H9 (cell line): ENCODE measurements around the gene TBC1D1. TPM values are rescaled to one million over a fixed set of nuclear protein-coding genes. Genes with fewer than 3 reads are reported as not detected.

Experiments used
- DNase-seq: peaks from one replicate; pipeline ENCODE4 v3.0.0-alpha.2; 2017
- H2AFZ ChIP-seq: one replicate; pipeline ENCODE4 v1.6.1; 2013; ENCODE audit warnings: mild to moderate bottlenecking, low read length, control low read depth, moderate library complexity
- H2AK5ac ChIP-seq: 2 replicates; pipeline ENCODE4 v1.6.1; 2013; ENCODE audit warnings: low read length, control low read depth, mixed read lengths; ENCODE audit not compliant: insufficient read length
- H2BK120ac ChIP-seq: one replicate; pipeline ENCODE4 v1.6.1; 2013; ENCODE audit warnings: low read depth, mild to moderate bottlenecking, low read length, control low read depth, inconsistent platforms; ENCODE audit not compliant: poor library complexity, severe bottlenecking
- H2BK12ac ChIP-seq: 2 replicates; pipeline ENCODE4 v1.6.1; 2013; ENCODE audit warnings: low read length, control low read depth, mixed read lengths, low read depth; ENCODE audit not compliant: insufficient read length
- H2BK15ac ChIP-seq: 2 replicates; pipeline ENCODE4 v1.6.1; 2013; ENCODE audit warnings: low read depth, low read length, control low read depth
- H2BK20ac ChIP-seq: one replicate; pipeline ENCODE4 v1.6.1; 2013; ENCODE audit warnings: low read depth, mild to moderate bottlenecking, low read length, control low read depth, inconsistent platforms; ENCODE audit not compliant: poor library complexity, severe bottlenecking
- H2BK5ac ChIP-seq: 2 replicates; pipeline ENCODE4 v1.6.1; 2013; ENCODE audit warnings: low read length, control low read depth, mixed read lengths; ENCODE audit not compliant: insufficient read length
- H3K14ac ChIP-seq: 2 replicates; pipeline ENCODE4 v1.6.1; 2013; ENCODE audit warnings: low read length, control low read depth; ENCODE audit not compliant: insufficient read depth
- H3K18ac ChIP-seq: 2 replicates; pipeline ENCODE4 v1.6.1; 2013; ENCODE audit warnings: low read depth, mild to moderate bottlenecking, mixed read lengths, low read length, control low read depth; ENCODE audit not compliant: insufficient read length
- H3K23ac ChIP-seq: 2 replicates; pipeline ENCODE4 v1.6.1; 2013; ENCODE audit warnings: low read length, control low read depth, mixed read lengths, low read depth; ENCODE audit not compliant: insufficient read length
- H3K23me2 ChIP-seq: 2 replicates; pipeline ENCODE4 v1.6.1; 2013; ENCODE audit warnings: low read depth, mild to moderate bottlenecking, mixed read lengths, low read length, control low read depth; ENCODE audit not compliant: insufficient read length, poor library complexity, severe bottlenecking
- H3K27ac ChIP-seq: 2 replicates; pipeline ENCODE4 v1.5.1; 2013; ENCODE audit warnings: low read length, control low read depth, mixed read lengths, low read depth; ENCODE audit not compliant: insufficient read length
- H3K27me3 ChIP-seq: 2 replicates; pipeline ENCODE4 v1.6.1; 2013; ENCODE audit warnings: low read length, control low read depth, inconsistent platforms; ENCODE audit not compliant: insufficient read depth
- H3K4ac ChIP-seq: 2 replicates; pipeline ENCODE4 v1.6.1; 2013; ENCODE audit warnings: low read depth, mild to moderate bottlenecking, control low read depth, inconsistent platforms, low read length, moderate library complexity
- H3K4me1 ChIP-seq: 2 replicates; pipeline ENCODE4 v1.6.1; 2013; ENCODE audit warnings: low read length, control low read depth, inconsistent platforms; ENCODE audit not compliant: insufficient read depth
- H3K4me2 ChIP-seq: 2 replicates; pipeline ENCODE4 v1.6.1; 2013; ENCODE audit warnings: low read length, control low read depth, mixed read lengths; ENCODE audit not compliant: insufficient read length, insufficient read depth
- H3K56ac ChIP-seq: 2 replicates; pipeline ENCODE4 v1.6.1; 2013; ENCODE audit warnings: low read depth, mild to moderate bottlenecking, mixed read lengths, low read length, control low read depth; ENCODE audit not compliant: insufficient read length
- H3K79me1 ChIP-seq: 2 replicates; pipeline ENCODE4 v1.6.1; 2013; ENCODE audit warnings: low read depth, mild to moderate bottlenecking, moderate library complexity, low read length, control low read depth, inconsistent platforms; ENCODE audit not compliant: insufficient read depth, poor library complexity, severe bottlenecking
- H3K79me2 ChIP-seq: 2 replicates; pipeline ENCODE4 v1.6.1; 2013; ENCODE audit warnings: low read length, control low read depth, inconsistent platforms; ENCODE audit not compliant: insufficient read depth
- H3K9ac ChIP-seq: 2 replicates; pipeline ENCODE4 v1.6.1; 2013; ENCODE audit warnings: low read length, control low read depth, mixed read lengths; ENCODE audit not compliant: insufficient read length; ENCODE audit errors: extremely low read depth
- H3K9me3 ChIP-seq: one replicate; pipeline ENCODE4 v1.6.1; 2013; ENCODE audit warnings: low read depth, low read length, inconsistent platforms; ENCODE audit not compliant: control insufficient read depth
- H3T11ph ChIP-seq: one replicate; pipeline ENCODE4 v1.6.1; 2013; ENCODE audit warnings: mild to moderate bottlenecking, low read length, control low read depth, inconsistent platforms
- H4K20me1 ChIP-seq: one replicate; pipeline ENCODE4 v1.6.1; 2013; ENCODE audit not compliant: control insufficient read depth, insufficient read length, insufficient read depth
- H4K5ac ChIP-seq: 2 replicates; pipeline ENCODE4 v1.6.1; 2013; ENCODE audit warnings: low read depth, mild to moderate bottlenecking, mixed read lengths, low read length, control low read depth; ENCODE audit not compliant: insufficient read length
- H4K8ac ChIP-seq: replicated peaks from 2 replicates; pipeline ENCODE4 v1.6.1; 2013; ENCODE audit warnings: low read length, control low read depth, mixed read lengths, low read depth; ENCODE audit not compliant: insufficient read length
- H4K91ac ChIP-seq: 2 replicates; pipeline ENCODE4 v1.6.1; 2013; ENCODE audit warnings: low read depth, mild to moderate bottlenecking, moderate library complexity, mixed read lengths, low read length, control low read depth; ENCODE audit not compliant: insufficient read length
- H3K27ac Mint-ChIP-seq, 3 experiments: 2 replicates in 2 of 3; 3 replicates in 1 of 3; pipeline ENCODE4 v1.8.0; 2020 to 2021; ENCODE audit warnings: mixed read lengths in 3 of 3, mild to moderate bottlenecking in 1 of 3, moderate library complexity in 1 of 3
- H3K27me3 Mint-ChIP-seq: 2 replicates; pipeline ENCODE4 v1.8.0; 2021; ENCODE audit warnings: low read depth, mild to moderate bottlenecking, moderate library complexity, mixed read lengths
- H3K36me3 Mint-ChIP-seq, 3 experiments: 2 replicates in 2 of 3; 3 replicates in 1 of 3; pipeline ENCODE4 v1.8.0; 2020 to 2021; ENCODE audit warnings: low read depth in 3 of 3, mixed read lengths in 3 of 3; ENCODE audit not compliant: insufficient read depth in 1 of 3
- H3K4me1 Mint-ChIP-seq, 2 experiments: 2 replicates each; pipeline ENCODE4 v1.8.0; 2020; ENCODE audit warnings: mixed read lengths in 2 of 2
- H3K4me3 Mint-ChIP-seq, 2 experiments: 2 replicates in 1 of 2; 3 replicates in 1 of 2; pipeline ENCODE4 v1.8.0; 2020 to 2021; ENCODE audit warnings: mild to moderate bottlenecking in 2 of 2, mixed read lengths in 2 of 2, moderate library complexity in 1 of 2
- H3K9me3 Mint-ChIP-seq, 2 experiments: 2 replicates in 1 of 2; 3 replicates in 1 of 2; pipeline ENCODE4 v1.8.0; 2020; ENCODE audit warnings: mild to moderate bottlenecking in 2 of 2, mixed read lengths in 2 of 2, moderate library complexity in 1 of 2
- CTCF ChIP-seq: fragments of 200-600 bp; sonication (generic); conservative IDR thresholded peaks from 3 replicates; pipeline ENCODE4 v1.8.0; 2021; ENCODE audit warnings: antibody characterized with exemption, mild to moderate bottlenecking
- WGBS: extraction: QIAGEN DNeasy Blood & Tissue Kit; methylation state at CpG from one replicate; pipeline ENCODE4 v1.1.7; 2013; ENCODE audit warnings: missing lambda C conversion rate, low lambda C conversion rate, mixed read lengths; ENCODE audit not compliant: insufficient read length; ENCODE audit errors: extremely low coverage; 5-methylcytosine and 5-hydroxymethylcytosine counted together
- total RNA-seq: library from RNA; stranded (reverse); gene quantifications from 2 replicates; pipeline ENCODE4 v1.2.1, GENCODE V29; 2021

The TBC1D1 gene
- total RNA-seq, 1 experiment from 2014 or later = 109 TPM

DNA sequence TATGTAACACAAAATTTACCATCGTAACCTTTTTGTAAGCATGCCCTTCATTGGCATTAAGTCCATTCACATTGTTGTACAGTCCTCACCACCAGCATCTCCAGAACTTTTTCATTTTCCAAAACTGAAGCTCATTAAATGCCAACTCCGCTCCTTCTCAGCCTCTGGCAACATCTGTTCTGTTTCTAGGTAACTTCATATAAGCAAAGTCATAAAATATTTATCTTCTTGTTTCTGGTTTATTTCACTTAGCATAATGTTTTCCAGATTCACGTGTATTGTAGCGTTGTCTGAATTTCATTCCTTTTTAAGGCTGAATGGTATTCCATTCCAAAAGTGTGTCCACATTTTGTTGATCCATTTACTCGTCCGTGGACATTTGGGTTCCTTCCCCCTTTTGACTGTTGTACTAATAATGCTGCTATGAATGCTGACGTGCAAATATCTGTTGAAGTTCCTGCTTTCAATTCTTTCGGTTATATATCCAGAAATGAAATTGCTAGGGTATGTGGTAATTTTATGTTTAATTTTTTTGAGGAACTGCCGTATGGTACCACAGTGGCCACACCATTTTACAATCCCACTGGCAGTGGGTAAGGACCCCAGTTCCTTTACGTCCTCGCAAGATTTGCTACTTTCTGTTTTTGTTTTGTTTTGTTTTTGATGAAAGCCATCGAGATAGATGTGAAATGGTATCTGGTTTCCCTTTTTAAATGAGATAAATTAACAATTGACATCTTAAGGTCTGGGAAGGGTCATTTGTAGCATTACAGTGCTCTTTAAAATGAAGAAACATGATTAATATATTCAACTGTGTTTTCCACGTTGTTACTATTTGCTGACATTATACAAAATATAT lies 132.7 kb downstream of the TBC1D1 start:
- H3T11ph ChIP-seq = no peak overlapping the region
- H3K27me3 Mint-ChIP-seq = no peaks in the 10 kb centered on the region
- H3K4me1 Mint-ChIP-seq = no peaks in the 10 kb centered on the region
- peaks cover 32 to 44% (median 41%) of the 10 kb centered on the region in 3 experiments; a peak in 6 of 7 replicates for H3K36me3 Mint-ChIP-seq
- no peaks in the 10 kb centered on the region for H3K79me1 ChIP-seq
- TF ChIP-seq CTCF = no peak
- no peak overlapping the region for H3K4ac ChIP-seq
- H3K56ac ChIP-seq = no peak overlapping the region
- H3K14ac ChIP-seq = no peak overlapping the region
- H4K8ac ChIP-seq = no peak overlapping the region
- H3K18ac ChIP-seq = no peak overlapping the region
- no peak overlapping the region for H2AFZ ChIP-seq
- no peaks in the 10 kb centered on the region for H3K9me3 ChIP-seq
- no peak overlapping the region for H2BK15ac ChIP-seq
- H2BK5ac ChIP-seq = no peak overlapping the region
- no peaks in the 10 kb centered on the region for H3K23me2 ChIP-seq
- H3K9me3 Mint-ChIP-seq = peaks cover 3 to 5% of the 10 kb centered on the region in 2 experiments; a peak in 4 of 5 replicates
- no peak overlapping the region for H2AK5ac ChIP-seq
- H4K5ac ChIP-seq = no peak overlapping the region
- H3K23ac ChIP-seq = no peak overlapping the region
- H3K27ac Mint-ChIP-seq = no peak overlapping the region
- no peak overlapping the region for H3K4me3 Mint-ChIP-seq
- H2BK20ac ChIP-seq = no peak overlapping the region
- no peaks in the 10 kb centered on the region for H4K20me1 ChIP-seq
- H3K79me2 ChIP-seq = no peaks in the 10 kb centered on the region
- H2BK12ac ChIP-seq = no peak overlapping the region
- no peak overlapping the region for H2BK120ac ChIP-seq
- no CpG with 5 or more reads among the region's 13 CpGs for WGBS
- H3K4me2 ChIP-seq = no peak overlapping the region
- H3K9ac ChIP-seq = no peak overlapping the region
- no peak overlapping the region for H3K27ac ChIP-seq
- H4K91ac ChIP-seq = no peak overlapping the region
- H3K27me3 ChIP-seq = no peaks in the 10 kb centered on the region
- DNase-seq = no peak
- H3K4me1 ChIP-seq = no peaks in the 10 kb centered on the region
